ENCODE results near the gene PCDHB3.
"Not testable (repeated sequence)": the region's sequence is repeated elsewhere in the genome, so short reads cannot be mapped to it uniquely, and the experiment has no call there.

DNA sequence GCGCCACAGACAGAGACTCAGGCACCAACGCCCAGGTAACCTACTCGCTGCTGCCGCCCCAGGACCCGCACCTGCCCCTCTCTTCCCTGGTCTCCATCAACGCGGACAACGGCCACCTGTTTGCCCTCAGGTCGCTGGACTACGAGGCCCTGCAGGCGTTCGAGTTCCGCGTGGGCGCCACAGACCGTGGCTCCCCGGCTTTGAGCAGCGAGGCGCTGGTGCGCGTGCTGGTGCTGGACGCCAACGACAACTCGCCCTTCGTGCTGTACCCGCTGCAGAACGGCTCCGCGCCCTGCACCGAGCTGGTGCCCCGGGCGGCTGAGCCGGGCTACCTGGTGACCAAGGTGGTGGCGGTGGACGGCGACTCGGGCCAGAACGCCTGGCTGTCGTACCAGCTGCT, 1.8 kb downstream of the PCDHB3 start:
- TF ChIP-seq YY1 (IDR thresholded peaks at IDR 0.05; ENCODE audit: insufficient read depth, insufficient read length); ZNF274 (IDR thresholded peaks at IDR 0.05; ENCODE audit: low read depth, low read length): not testable (repeated sequence)

Measured in NT2/D1 (cell line).